Skin epidermis (tissue), 12 donors: Measurements from ENCODE around the gene RHBG.

ENCODE experiments used
- H3K27ac ChIP-seq, 21 experiments: fragments of 200-600 bp; sonication (generic) in 11 of 21; one replicate each; pipeline ENCODE4 v1.5.0; 2020; ENCODE audit warnings: mild to moderate bottlenecking in 3 of 21, inconsistent platforms in 2 of 21, moderate library complexity in 2 of 21
- H3K4me3 ChIP-seq, 7 experiments: fragments of 200-600 bp; sonication (generic) in 2 of 7; one replicate each; pipeline ENCODE4 v1.5.0; 2020; ENCODE audit warnings: inconsistent platforms in 2 of 7, mild to moderate bottlenecking in 2 of 7, moderate library complexity in 1 of 7

The RHBG gene

DNA sequence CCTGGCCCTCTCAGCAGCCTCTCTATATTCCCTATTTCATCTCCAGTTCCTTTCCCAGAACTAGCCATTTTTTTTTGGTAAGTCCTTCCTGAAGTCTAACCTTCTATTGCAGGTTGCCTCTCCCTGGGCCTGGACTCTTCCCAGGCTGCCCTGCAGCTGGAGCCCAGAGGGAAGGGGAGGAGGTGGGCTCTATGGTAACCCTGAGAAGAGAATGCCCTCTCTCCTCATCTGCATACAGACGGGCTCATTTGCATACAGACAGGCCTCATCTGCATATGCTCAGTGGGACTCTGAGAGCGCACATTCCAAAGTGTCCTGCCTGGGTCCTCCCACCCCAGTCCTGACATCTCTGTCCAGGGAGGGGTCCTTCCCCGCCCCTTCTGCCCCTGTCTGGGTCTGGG is 32.7 kb downstream of the RHBG start:
- Histone ChIP-seq H3K27ac (no peak overlapping the region), H3K4me3 (no peak overlapping the region)

DNA sequence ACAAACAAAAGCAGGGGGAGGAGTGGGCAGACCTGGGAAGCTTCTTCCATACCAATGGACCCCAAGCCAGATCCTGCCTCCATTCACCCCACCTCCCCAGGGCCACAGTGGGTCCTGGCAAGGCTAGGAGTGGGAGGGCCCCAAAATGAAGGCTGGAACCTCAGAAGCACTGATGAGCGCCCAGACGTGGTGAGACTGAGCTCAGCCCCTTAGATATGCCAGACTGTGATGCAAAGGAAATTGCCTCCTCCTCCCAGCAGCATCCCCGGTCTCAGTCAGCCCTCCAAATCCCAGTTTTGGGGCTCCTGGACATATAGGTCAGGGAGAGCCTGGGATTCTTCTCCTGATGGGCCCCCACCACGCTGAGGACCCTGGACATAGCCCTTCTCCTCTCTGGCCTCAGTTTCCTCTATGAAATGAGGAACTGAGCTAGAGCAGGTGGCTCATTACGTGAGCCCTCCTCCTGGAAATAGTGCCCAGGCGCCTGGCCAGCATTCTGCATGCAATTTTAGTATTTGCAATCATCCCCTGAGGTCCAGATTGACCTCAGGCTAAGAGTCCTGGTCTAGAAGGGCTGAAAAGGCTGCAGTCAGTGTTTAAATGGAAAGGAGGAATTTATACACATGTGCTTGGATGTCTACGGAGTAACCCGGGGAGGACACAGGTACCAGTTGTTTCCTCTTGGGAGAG is 33.5 kb downstream of the RHBG start:
- Histone ChIP-seq H3K4me3 (no peak overlapping the region), H3K27ac (no peak overlapping the region)

- no peak overlapping the region for H3K27ac ChIP-seq
- no peak overlapping the region for H3K4me3 ChIP-seq
Measured at GRCh38 chr1:156405670-156406069, 36.7 kb downstream of the RHBG start.

GRCh38 chr1:156406251-156406650 is 37.2 kb downstream of the RHBG start:
- no peak overlapping the region for H3K4me3 ChIP-seq
- no peak overlapping the region for H3K27ac ChIP-seq

DNA sequence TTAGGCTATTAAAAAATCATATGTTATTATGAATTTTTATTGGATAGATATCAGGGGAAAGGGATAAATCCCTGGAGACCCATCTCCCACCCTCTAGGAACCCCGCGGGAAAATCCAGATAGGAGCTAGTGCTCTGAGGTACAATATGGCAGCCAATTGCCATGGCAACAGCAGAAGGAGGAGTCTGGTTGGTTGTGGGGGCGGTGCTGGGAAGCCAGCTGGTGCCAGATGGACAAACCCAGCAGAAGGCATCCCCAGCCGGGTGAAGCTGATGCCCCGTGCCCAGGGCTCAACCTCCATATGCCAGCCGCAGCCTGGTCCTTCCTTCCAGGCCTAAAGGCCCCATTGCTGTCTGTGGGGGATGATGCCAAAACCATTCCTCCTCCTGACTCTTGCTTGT is 38.3 kb downstream of the RHBG start:
- H3K27ac ChIP-seq = no peak overlapping the region

GRCh38 chr1:156407760-156408159 is 38.7 kb downstream of the RHBG start:
- H3K4me3 ChIP-seq = no peak overlapping the region
- H3K27ac ChIP-seq = no peak overlapping the region

More for the DNA sequence above, 38.3 kb downstream of the RHBG start:
- H3K4me3 ChIP-seq = no peak overlapping the region

- no peak overlapping the region for H3K4me3 ChIP-seq
- no peak overlapping the region for H3K27ac ChIP-seq
Measured at GRCh38 chr1:156409439-156409838, 40.4 kb downstream of the RHBG start.

- Histone ChIP-seq H3K4me3 (no peak overlapping the region), H3K27ac (no peak overlapping the region)
Measured at GRCh38 chr1:156410238-156410637, 41.2 kb downstream of the RHBG start.

- H3K4me3 ChIP-seq = no peak overlapping the region
- no peak overlapping the region for H3K27ac ChIP-seq
Measured at GRCh38 chr1:156410740-156411139, 41.7 kb downstream of the RHBG start.

DNA sequence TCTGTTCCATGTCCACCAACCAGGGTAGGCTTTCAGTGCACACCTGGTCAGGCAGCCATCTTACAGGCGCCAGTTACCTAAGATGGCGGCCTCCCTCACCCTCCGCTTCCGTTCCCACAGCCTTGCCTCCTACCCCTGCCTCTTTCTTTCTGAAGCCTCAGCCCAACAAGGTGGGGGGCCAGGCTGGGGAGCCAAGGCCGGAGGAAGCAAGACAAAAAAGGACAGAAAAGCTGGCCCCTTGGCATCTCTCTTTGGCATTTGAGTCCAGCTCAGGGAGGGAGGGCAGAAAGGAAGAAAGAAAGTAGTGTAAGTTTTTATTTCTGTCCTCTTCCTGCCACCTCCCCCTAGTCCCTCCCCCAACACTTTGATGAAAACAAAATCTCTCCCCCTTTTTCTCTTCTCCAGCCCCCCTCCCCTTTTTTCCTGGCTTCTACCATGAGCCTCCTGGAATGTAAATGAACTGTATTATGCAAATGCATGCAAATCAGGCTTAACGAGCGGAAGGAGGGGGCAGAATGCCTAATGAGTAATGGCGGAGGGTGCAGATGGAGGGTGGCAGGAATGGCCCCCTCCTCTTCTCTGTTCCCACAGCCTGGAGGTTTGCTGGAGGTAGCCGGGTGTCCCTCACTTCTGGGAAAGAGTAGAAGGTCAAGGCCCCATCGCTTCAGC is 43.8 kb downstream of the RHBG start:
- Histone ChIP-seq H3K27ac (no peak overlapping the region), H3K4me3 (no peak overlapping the region)

DNA sequence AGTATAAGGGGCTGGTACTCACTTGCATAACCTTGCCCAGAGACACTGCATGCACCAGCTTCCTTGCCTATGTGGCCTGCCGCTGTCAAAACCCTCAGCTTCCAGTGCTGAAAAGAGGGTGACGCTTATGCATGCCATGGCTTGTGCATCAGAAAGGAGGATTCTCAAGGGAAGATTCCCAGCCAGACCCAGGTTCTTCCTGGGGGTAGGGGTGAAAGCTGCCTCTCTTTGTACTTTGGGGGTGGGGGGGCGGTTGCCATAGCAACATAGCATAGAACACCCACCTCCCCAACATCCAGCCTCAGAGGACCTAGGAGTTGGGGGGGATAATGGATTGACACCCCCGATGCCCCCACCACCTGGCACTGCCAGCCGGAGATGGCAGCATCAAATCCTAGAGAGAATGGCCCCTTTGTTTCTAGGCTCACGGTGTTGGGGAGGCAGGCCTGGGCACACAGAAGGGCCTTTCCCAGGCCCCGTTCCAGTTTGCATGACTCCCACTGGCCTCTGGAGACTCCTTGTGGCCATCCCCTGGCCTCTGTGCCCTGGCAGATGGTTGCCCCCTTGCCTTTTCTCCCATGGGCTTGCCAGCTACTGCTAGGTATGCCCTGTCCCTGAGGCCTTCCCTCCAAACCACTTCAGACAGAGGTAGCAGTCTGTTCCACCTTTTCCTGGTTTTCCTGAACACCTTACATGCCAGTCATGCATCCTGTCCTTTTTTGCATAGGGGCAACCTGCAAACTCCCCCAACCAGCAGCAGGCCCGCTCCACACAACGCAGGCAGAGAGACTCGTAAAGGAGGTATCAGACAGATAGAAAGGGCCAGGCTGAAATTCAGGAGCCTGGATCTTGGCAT is 44.6 kb downstream of the RHBG start:
- Histone ChIP-seq H3K27ac (no peak overlapping the region), H3K4me3 (no peak overlapping the region)

DNA sequence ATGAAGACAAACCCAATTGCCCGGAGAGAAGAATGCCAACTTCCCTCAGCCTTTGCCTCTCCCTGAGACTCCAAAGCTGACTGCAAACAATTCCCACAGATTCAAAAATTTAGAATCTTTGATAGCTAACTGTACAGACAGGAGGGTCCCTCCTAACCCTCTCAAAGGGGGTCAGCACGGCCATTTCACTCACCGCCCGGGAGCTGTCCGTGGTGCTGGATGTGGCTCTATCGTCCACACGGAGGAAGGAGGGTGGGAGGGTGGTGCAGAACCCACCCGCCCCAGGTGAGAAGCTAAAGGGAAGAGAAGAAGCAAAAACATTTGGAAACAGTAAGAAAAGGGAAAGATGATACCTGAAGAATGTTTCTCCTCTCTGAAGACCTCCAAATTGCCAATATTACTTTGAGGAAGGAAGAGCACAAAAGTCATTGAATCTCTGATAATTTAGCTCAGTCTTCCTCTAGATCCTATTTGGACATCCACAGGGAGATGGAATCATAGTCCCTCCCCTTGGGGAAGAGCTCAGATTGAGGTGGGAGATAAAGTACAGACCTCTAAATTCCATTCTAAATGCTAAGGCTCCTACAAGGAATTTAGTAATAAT is 45.6 kb downstream of the RHBG start:
- no peak overlapping the region for H3K4me3 ChIP-seq
- H3K27ac ChIP-seq = no peak overlapping the region

DNA sequence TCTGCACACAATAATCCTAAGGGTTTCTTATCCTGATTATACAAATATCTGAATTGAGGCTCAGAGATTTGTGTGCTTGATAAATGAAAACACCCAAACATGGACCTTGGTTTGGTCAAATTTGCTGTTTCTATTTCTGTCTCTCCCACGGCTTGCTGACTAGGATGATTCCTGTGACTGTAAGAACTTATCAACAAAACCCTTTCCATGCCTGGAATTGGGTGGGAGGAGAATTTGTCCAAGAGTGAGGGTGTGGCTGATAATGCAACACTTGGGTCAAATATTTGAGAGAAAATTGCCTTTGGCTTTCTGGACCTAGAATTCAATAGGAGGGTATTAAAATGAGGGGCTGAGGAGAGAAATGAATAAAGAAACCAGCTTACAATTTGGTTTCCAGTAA is 48.0 kb downstream of the RHBG start:
- Histone ChIP-seq H3K4me3 (no peak overlapping the region), H3K27ac (no peak overlapping the region)

DNA sequence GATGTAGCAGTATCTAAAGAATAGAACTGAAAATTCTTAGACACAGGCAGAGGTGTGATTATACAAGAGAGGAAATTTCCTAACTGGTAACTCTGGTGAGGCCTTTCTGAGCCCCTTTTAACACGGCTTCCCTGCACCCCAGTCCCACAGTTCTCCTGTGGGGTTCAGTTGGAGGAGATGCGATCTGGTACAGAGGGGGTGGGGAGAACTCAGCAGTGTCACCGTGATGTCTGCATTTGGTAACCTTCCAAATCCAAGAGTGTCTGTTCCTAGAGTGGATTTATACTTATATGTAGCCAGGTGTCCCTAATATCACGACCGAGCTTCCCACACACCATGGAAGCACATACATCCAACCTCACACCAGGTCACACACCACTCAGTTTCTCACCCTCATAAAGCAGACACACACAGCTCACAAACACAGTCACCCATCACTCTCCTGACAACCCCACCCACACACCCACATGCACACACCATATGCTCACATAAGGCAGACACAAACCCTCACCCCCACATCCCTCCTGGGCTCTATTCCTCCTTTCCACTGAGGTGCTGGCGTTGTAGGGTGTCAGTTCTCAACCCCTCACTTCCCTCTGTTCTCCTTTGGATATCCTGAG is 48.5 kb downstream of the RHBG start:
- Histone ChIP-seq H3K27ac (no peak overlapping the region), H3K4me3 (no peak overlapping the region)

GRCh38 chr1:156418416-156419070 is 49.5 kb downstream of the RHBG start:
- H3K27ac ChIP-seq = no peak overlapping the region

DNA sequence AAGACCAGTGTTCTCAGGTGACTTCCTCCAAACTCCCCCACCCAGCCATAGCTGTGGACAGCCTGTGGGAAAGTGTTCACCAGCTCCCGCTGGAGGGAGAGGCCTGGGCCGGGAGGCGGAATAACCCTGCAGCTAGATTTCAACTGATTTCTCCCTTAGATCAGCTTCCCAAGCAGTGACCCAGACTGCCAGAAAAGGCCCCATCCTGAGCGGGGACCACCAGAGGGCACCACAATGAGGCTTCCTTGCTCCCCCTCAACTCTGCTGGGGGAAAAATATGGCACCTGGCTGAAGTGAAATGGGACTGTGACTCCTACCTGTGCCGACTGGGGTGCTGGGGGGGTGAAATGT is 50.8 kb downstream of the RHBG start:
- Histone ChIP-seq H3K4me3 (peak overlapping the region; percentile 11 to 33 (median 24)), H3K27ac (no peak overlapping the region)

More at GRCh38 chr1:156418416-156419070, 49.5 kb downstream of the RHBG start:
- H3K4me3 ChIP-seq = no peak overlapping the region

DNA sequence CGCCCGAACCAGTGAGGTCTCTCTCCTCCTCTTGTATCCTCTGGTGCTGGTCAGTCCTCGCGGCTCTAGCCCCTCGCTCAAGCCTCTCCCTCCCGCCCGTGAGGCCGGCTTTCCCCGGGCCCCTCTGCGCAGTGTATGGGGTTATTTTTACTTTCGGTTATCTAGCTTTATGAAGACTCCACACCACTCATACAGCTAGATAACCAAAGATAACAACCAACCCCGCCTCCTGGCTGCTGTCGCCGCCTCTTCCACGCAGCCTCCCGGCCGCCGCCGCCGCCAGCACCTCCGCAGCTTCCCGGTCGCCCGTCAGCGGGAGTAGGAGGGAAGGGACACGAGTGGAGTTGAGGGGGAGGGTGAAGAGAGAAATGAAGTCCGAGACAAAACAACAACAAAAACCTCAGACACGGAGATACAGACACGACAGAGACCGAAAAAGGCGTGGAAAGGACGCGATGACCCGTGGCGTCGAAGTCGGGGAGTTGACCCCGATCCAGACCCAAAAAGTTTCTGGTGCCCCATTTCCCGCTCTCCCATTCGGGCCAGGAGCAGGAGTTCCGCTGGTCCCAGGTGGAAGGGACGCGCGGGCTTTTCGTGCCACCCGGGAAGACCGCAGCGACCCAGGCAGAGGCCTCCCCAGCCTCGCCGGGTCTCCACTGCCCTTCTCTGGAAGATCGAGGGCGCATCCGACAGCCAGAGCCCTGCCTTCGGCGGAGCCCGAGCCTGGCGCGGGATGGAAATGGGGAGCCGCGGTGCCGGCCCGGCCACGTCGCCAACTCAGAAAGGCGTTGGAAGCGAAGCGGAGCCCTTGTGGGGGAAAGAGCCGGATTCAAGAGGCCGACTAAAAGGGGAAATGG is 51.4 kb downstream of the RHBG start:
- no peak overlapping the region for H3K27ac ChIP-seq

DNA sequence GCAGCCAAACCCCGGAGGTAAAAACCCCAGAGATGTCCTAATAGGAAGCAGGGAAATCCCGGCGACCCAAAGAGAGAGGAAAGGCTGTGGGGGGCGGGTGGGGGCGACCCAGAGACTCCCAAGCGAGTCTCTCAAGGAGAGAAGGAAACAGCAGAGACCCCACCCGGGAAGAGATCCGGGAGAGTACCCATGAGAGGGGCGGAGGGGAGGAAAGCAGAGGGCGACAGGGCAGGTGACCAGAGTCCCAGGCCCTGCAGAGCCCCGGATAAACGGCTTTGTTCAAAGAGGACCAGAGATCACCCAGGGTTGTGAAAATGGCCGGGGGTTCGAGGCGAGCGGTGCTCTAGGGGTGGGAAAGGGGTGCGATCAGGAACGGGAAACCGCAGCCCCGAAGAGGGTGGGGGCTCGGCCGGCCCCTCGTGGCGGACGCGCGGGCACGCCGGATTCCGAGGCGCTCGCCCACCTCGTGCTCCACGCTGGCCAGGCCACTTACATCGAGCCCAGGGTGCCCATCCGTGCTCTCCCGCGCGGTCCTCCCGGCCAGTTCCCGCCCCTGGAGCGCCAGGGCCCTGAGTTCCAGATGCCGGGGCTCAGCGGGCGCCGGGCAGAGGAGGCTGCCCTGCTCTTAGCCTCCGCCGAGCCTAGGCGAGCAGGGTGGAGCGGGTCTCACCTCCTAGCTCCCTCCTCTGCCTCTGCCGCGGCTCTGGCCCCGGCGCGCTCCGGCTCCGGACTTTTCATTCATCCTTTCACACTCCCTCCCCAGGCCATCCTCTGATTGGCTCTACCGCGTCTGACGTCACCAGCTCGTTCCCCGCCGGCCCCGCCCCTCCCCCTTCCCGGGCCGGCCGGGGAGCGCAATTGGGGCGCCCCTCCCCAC is 52.3 kb downstream of the RHBG start:
- H3K4me3 ChIP-seq = peak overlapping the region; percentile 11 to 33 (median 24)

More for the DNA sequence above, 51.4 kb downstream of the RHBG start:
- peak overlapping the region; percentile 11 to 33 (median 24) for H3K4me3 ChIP-seq

More for the DNA sequence above, 52.3 kb downstream of the RHBG start:
- H3K27ac ChIP-seq = no peak overlapping the region
